H1 (cell line): ENCODE measurements around the gene SMPD2. TPM values are rescaled to one million over a fixed set of nuclear protein-coding genes. Genes with fewer than 3 reads are reported as not detected.
A peak's percentile ranks its signal among the peaks of the same experiment; 100 is the strongest.

Source experiments
- CTCF ChIA-PET: fragments of 300-600 bp; sonication (Branson Sonifier 250); formaldehyde crosslinking; loops from one replicate; lab custom pipeline; 2021; ENCODE audit not compliant: partially characterized antibody; lab: Charles Lee
- POLR2A ChIA-PET: fragments of 300-600 bp; sonication (Branson Sonifier 250); formaldehyde crosslinking; loops from one replicate; lab custom pipeline; 2021; ENCODE audit warnings: inconsistent platforms; ENCODE audit not compliant: partially characterized antibody; lab: Charles Lee
- DNase-seq, 2 experiments: peaks; one replicate each; pipeline versions ENCODE4 v3.0.0 to v3.0.0-alpha.2; 2010 to 2022; ENCODE audit warnings: low spot score in 2 of 2, low read depth in 1 of 2, mixed read lengths in 1 of 2
- FAIRE-seq: peaks from 2 replicates; lab custom pipeline; 2011; peaks lifted over from hg19 to GRCh38; lab: Jason Lieb, UNC
- H2AFZ ChIP-seq: 2 replicates; pipeline ENCODE4 v1.8.1; 2012; ENCODE audit warnings: low read length, inconsistent platforms
- H2AK5ac ChIP-seq: 2 replicates; pipeline ENCODE4 v1.6.1; 2013; ENCODE audit warnings: low read depth, low read length
- H2BK120ac ChIP-seq: replicated peaks from 2 replicates; pipeline ENCODE3; 2013; ENCODE audit warnings: low read depth, low read length, inconsistent platforms
- H2BK12ac ChIP-seq: 2 replicates; pipeline ENCODE4 v1.6.1; 2013; ENCODE audit warnings: low read depth, low read length
- H2BK15ac ChIP-seq: 2 replicates; pipeline ENCODE4 v1.6.1; 2013; ENCODE audit warnings: low read length
- H2BK20ac ChIP-seq: 2 replicates; pipeline ENCODE4 v1.6.1; 2013; ENCODE audit warnings: low read length
- H2BK5ac ChIP-seq: 2 replicates; pipeline ENCODE4 v1.6.1; 2013; ENCODE audit warnings: low read depth, low read length
- H3K14ac ChIP-seq: 2 replicates; pipeline ENCODE4 v1.6.1; 2013; ENCODE audit warnings: inconsistent platforms; ENCODE audit not compliant: insufficient read length
- H3K18ac ChIP-seq: 2 replicates; pipeline ENCODE4 v1.6.1; 2013; ENCODE audit warnings: low read length; ENCODE audit errors: extremely low read depth
- H3K23ac ChIP-seq: 2 replicates; pipeline ENCODE4 v1.6.1; 2013; ENCODE audit warnings: inconsistent platforms; ENCODE audit not compliant: insufficient read length
- H3K23me2 ChIP-seq: 2 replicates; pipeline ENCODE4 v1.6.1; 2013; ENCODE audit warnings: low read depth, low read length
- H3K27ac ChIP-seq: 2 replicates; pipeline ENCODE4 v1.6.1; 2011; ENCODE audit warnings: low read depth, low read length, inconsistent platforms
- H3K27me3 ChIP-seq, 4 experiments: replicated peaks in 1 of 4; 1 replicate in 1 of 4; 2 replicates in 3 of 4; pipeline versions ENCODE4 v1.6.1 to v1.8.1; 2011 to 2013; ENCODE audit warnings: low read length in 3 of 4, mild to moderate bottlenecking in 3 of 4, inconsistent platforms in 2 of 4, mixed read lengths in 2 of 4, moderate library complexity in 1 of 4; ENCODE audit not compliant: control insufficient read depth in 3 of 4, insufficient read depth in 3 of 4; ENCODE audit errors: extremely low read depth in 1 of 4
- H3K36me3 ChIP-seq, 4 experiments: 2 replicates each; pipeline versions ENCODE4 v1.6.1 to v1.8.1; 2011 to 2013; ENCODE audit warnings: mild to moderate bottlenecking in 4 of 4, low read length in 3 of 4, moderate library complexity in 2 of 4, control low read depth in 1 of 4, inconsistent platforms in 1 of 4; ENCODE audit not compliant: insufficient read depth in 4 of 4, control insufficient read depth in 2 of 4
- H3K4ac ChIP-seq: replicated peaks from 2 replicates; pipeline ENCODE3; 2013; ENCODE audit warnings: low read length, low read depth, mixed read lengths, inconsistent platforms; ENCODE audit not compliant: insufficient read length
- H3K4me1 ChIP-seq, 4 experiments: replicated peaks in 1 of 4; 1 replicate in 1 of 4; 2 replicates in 3 of 4; pipeline versions ENCODE4 v1.6.1 to v1.8.1; 2011 to 2013; ENCODE audit warnings: low read length in 3 of 4, inconsistent platforms in 2 of 4, mixed read lengths in 1 of 4; ENCODE audit not compliant: insufficient read depth in 4 of 4, control insufficient read depth in 3 of 4
- H3K4me2 ChIP-seq, 2 experiments: 2 replicates each; pipeline versions ENCODE4 v1.6.1 to v1.8.1; 2011 to 2013; ENCODE audit warnings: low read depth in 2 of 2, low read length in 2 of 2, control low read depth in 1 of 2, inconsistent platforms in 1 of 2, mild to moderate bottlenecking in 1 of 2; ENCODE audit not compliant: insufficient read depth in 1 of 2
- H3K4me3 ChIP-seq, 4 experiments: fragments of 200-600, 300-600 bp in 1 of 4; sonication (generic), shearing (Covaris generic), sonication (Bioruptor Twin) in 1 of 4; 2 replicates each; pipeline versions ENCODE4 v1.5.1 to v1.8.1; 2011 to 2016; ENCODE audit warnings: low read length in 4 of 4, low read depth in 3 of 4, control low read depth in 2 of 4, inconsistent platforms in 2 of 4, mild to moderate bottlenecking in 2 of 4, mixed read lengths in 1 of 4, moderate library complexity in 1 of 4; ENCODE audit not compliant: insufficient read depth in 2 of 4; ENCODE audit errors: extremely low read depth in 1 of 4
- H3K56ac ChIP-seq: replicated peaks from 2 replicates; pipeline ENCODE3; 2013; ENCODE audit warnings: low read depth, mild to moderate bottlenecking, mixed read lengths, low read length, inconsistent platforms; ENCODE audit not compliant: insufficient read length
- H3K79me1 ChIP-seq: 2 replicates; pipeline ENCODE4 v1.6.1; 2013; ENCODE audit warnings: low read depth, low read length, control low read depth
- H3K79me2 ChIP-seq, 2 experiments: 2 replicates each; pipeline versions ENCODE4 v1.6.1 to v1.8.1; 2012 to 2013; ENCODE audit warnings: low read length in 2 of 2, mild to moderate bottlenecking in 2 of 2, inconsistent platforms in 1 of 2; ENCODE audit not compliant: insufficient read depth in 2 of 2, control insufficient read depth in 1 of 2
- H3K9ac ChIP-seq, 4 experiments: replicated peaks in 1 of 4; 1 replicate in 1 of 4; 2 replicates in 3 of 4; pipeline versions ENCODE4 v1.6.1 to v1.8.1; 2011 to 2013; ENCODE audit warnings: low read depth in 3 of 4, low read length in 3 of 4, control low read depth in 2 of 4, mild to moderate bottlenecking in 2 of 4, moderate library complexity in 2 of 4, inconsistent platforms in 1 of 4; ENCODE audit errors: extremely low read depth in 1 of 4
- H3K9me3 ChIP-seq, 2 experiments: 2 replicates each; pipeline versions ENCODE4 v1.6.1 to v1.8.1; 2012 to 2013; ENCODE audit warnings: mild to moderate bottlenecking in 2 of 2, moderate library complexity in 2 of 2, control low read depth in 1 of 2, inconsistent platforms in 1 of 2, low read depth in 1 of 2, low read length in 1 of 2, mixed read lengths in 1 of 2; ENCODE audit not compliant: insufficient read depth in 2 of 2
- H4K20me1 ChIP-seq, 2 experiments: replicated peaks in 1 of 2; 2 replicates each; pipeline versions ENCODE3 to v1.8.1; 2011 to 2013; ENCODE audit warnings: inconsistent platforms in 2 of 2, low read length in 2 of 2, mild to moderate bottlenecking in 1 of 2; ENCODE audit not compliant: insufficient read depth in 2 of 2, control insufficient read depth in 1 of 2
- H4K5ac ChIP-seq: 2 replicates; pipeline ENCODE4 v1.6.1; 2013; ENCODE audit warnings: low read length, low read depth, mixed read lengths, inconsistent platforms; ENCODE audit not compliant: insufficient read length
- H4K8ac ChIP-seq: 2 replicates; pipeline ENCODE4 v1.8.0; 2013; ENCODE audit warnings: mild to moderate bottlenecking, moderate library complexity, low read length, inconsistent platforms; ENCODE audit not compliant: insufficient read depth; ENCODE audit errors: extremely low read depth
- H4K91ac ChIP-seq: replicated peaks from 2 replicates; pipeline ENCODE3; 2013; ENCODE audit warnings: low read length, mixed read lengths, inconsistent platforms; ENCODE audit not compliant: insufficient read length
- ATF3 ChIP-seq: IDR thresholded peaks from 2 replicates; pipeline ENCODE4 v1.6.1; 2011; ENCODE audit warnings: low read depth, mild to moderate bottlenecking, low read length; ENCODE audit not compliant: insufficient read depth
- BCL11A ChIP-seq, 2 experiments: IDR thresholded peaks; one replicate each; pipeline ENCODE4 v1.6.1; 2011; ENCODE audit warnings: low read depth in 2 of 2, low read length in 2 of 2, mild to moderate bottlenecking in 2 of 2
- CHD1 ChIP-seq: IDR thresholded peaks from 2 replicates; pipeline ENCODE4 v1.6.1; 2012; ENCODE audit warnings: low read depth, low read length, improper control_type of control experiment
- EZH2 ChIP-seq: fragments of 200-600 bp; sonication (generic); IDR thresholded peaks from 2 replicates; pipeline ENCODE4 v1.7.1; 2012; ENCODE audit warnings: low read depth, mild to moderate bottlenecking, moderate library complexity, low read length, inconsistent platforms; ENCODE audit not compliant: severe bottlenecking
- HDAC2 ChIP-seq, 2 experiments: fragments of 300-600 bp in 1 of 2; sonication (generic) in 1 of 2; IDR thresholded peaks; 2 replicates each; pipeline ENCODE4 v1.6.1; 2011 to 2012; ENCODE audit warnings: low read depth in 2 of 2, low read length in 2 of 2, mild to moderate bottlenecking in 2 of 2, moderate library complexity in 2 of 2, borderline replicate concordance in 1 of 2, inconsistent platforms in 1 of 2
- JUN ChIP-seq: IDR thresholded peaks from 2 replicates; pipeline ENCODE4 v1.6.1; 2011; ENCODE audit warnings: low read depth, mild to moderate bottlenecking, improper control_type of control experiment, low read length
- NANOG ChIP-seq: IDR thresholded peaks from 2 replicates; pipeline ENCODE4 v1.6.1; 2011; ENCODE audit warnings: low read length, low read depth, mild to moderate bottlenecking, inconsistent platforms; ENCODE audit not compliant: insufficient read depth, poor library complexity, severe bottlenecking
- POLR2A ChIP-seq, 2 experiments: IDR thresholded peaks; 1 replicate in 1 of 2; 2 replicates in 1 of 2; pipeline ENCODE4 v1.6.1; 2011; ENCODE audit warnings: low read depth in 2 of 2, low read length in 2 of 2, mild to moderate bottlenecking in 2 of 2; ENCODE audit errors: control extremely low read depth in 1 of 2
- RXRA ChIP-seq: IDR thresholded peaks from 2 replicates; pipeline ENCODE4 v1.6.1; 2011; ENCODE audit warnings: low read depth, mild to moderate bottlenecking, low read length, moderate library complexity; ENCODE audit not compliant: insufficient read depth
- SAP30 ChIP-seq: fragments of 300-600 bp; sonication (generic); IDR thresholded peaks from 2 replicates; pipeline ENCODE4 v1.7.1; 2012; ENCODE audit warnings: low read length, moderate library complexity, mild to moderate bottlenecking, inconsistent platforms; ENCODE audit not compliant: insufficient read depth, insufficient replicate concordance
- SP4 ChIP-seq: IDR thresholded peaks from 2 replicates; pipeline ENCODE4 v1.6.1; 2012; ENCODE audit warnings: low read length, inconsistent platforms
- TAF1 ChIP-seq: IDR thresholded peaks from 2 replicates; pipeline ENCODE4 v1.6.1; 2011; ENCODE audit warnings: mild to moderate bottlenecking, low read depth, low read length
- WGBS, 2 experiments: shearing (Covaris generic) in 1 of 2; methylation state at CpG; one replicate each; pipeline versions ENCODE4 v1.1.6 to v1.1.7; 2013 to 2015; ENCODE audit warnings: low lambda C conversion rate in 2 of 2, mixed read lengths in 2 of 2, inconsistent platforms in 1 of 2, low coverage in 1 of 2, missing lambda C conversion rate in 1 of 2; ENCODE audit not compliant: insufficient replicate concordance in 2 of 2, insufficient coverage in 1 of 2, insufficient read length in 1 of 2; ENCODE audit errors: extremely low coverage in 1 of 2, missing lambda C conversion rate in 1 of 2; 5-methylcytosine and 5-hydroxymethylcytosine counted together
- polyA plus RNA-seq, 7 experiments: library from polyadenylated mRNA; depleted of rRNA in 3 of 7; stranded (reverse) in 5 of 7; unstranded in 2 of 7; fragments of >200 nt in 5 of 7; fragments of 200-250 nt in 2 of 7; gene quantifications; 1 replicate in 5 of 7; 2 replicates in 1 of 7; 4 replicates in 1 of 7; pipeline versions ENCODE4 v1.2.1 to v1.2.3, GENCODE V29; 2011 to 2013; ENCODE audit warnings: missing spikeins in 2 of 7, mixed read lengths in 2 of 7
- total RNA-seq: library from RNA; stranded (reverse); fragmentation: NEBNext Ultra II Directional; extraction: Animal tissue kit (Norgen Biotek cat#: 25700); gene quantifications from 2 replicates; pipeline ENCODE4 v1.2.1, GENCODE V29; 2021

The SMPD2 gene
- total and polyA plus RNA-seq, 2 of the 8 experiments (the other 6 are each of a cell fraction or from before 2014, with no cell fraction given) = 11.5 to 17.2 TPM

GRCh38 chr6:109490713-109491112, 50.2 kb downstream of the SMPD2 start:
- H2BK5ac ChIP-seq = peak overlapping the region; percentile 63; the same call in 1 of the 2 replicates
- CTCF ChIA-PET = interaction anchor here (0.9 to 2.6 kb wide), 6 partner anchors 10 to 295 kb away, joined by 3 to 13 read pairs (median 4); no protein-coding TSS in a partner anchor

More at GRCh38 chr6:109490713-109491112, 50.2 kb downstream of the SMPD2 start:
- Histone ChIP-seq H2BK15ac (no peak overlapping the region), H3K36me3 (no peaks in the 10 kb centered on the region), H2AFZ (0 out of 2 replicates have a peak overlapping the region, but pooled peaks have one; percentile 22), H3K23ac (no peak overlapping the region), H4K91ac (no peak overlapping the region), H4K8ac (no peak overlapping the region), H2AK5ac (no peak overlapping the region), H3K4me3 (no peak overlapping the region), H2BK12ac (peak overlapping the region; percentile 30; the same call in 1 of the 2 replicates), H3K27me3 (no peaks in the 10 kb centered on the region), H3K23me2 (0 out of 2 replicates have a peak, but pooled peaks cover 2% of the 10 kb centered on the region), H2BK120ac (no peak overlapping the region), H3K9ac (no peak overlapping the region), H4K5ac (peak overlapping the region; percentile 20), H2BK20ac (no peak overlapping the region), H3K4me1 (peaks cover 3 to 23% (median 18%) of the 10 kb centered on the region in 4 experiments; a peak in 6 of 7 replicates), H3K18ac (no peak overlapping the region), H3K4me2 (peak overlapping the region in 1 of 2 experiments; percentile 59; a peak in 1 of 4 replicates), H3K79me1 (no peaks in the 10 kb centered on the region), H3K9me3 (no peaks in the 10 kb centered on the region), H3K56ac (no peak overlapping the region), H3K4ac (peak overlapping the region; percentile 23), H3K27ac (no peak overlapping the region), H4K20me1 (no peaks in the 10 kb centered on the region), H3K79me2 (no peaks in the 10 kb centered on the region), H3K14ac (no peak overlapping the region)
- POLR2A ChIA-PET = interaction anchor here (1.1 kb wide), 1 partner anchor 34 kb away, joined by 3 read pairs; no protein-coding TSS in a partner anchor
- 57% methylated on average over 2 of the region's 2 CpGs; no CpG with 5 or more reads in 1 of the 2 experiments for whole genome bisulfite sequencing, 2 experiments
- no peak for FAIRE-seq
- peak in 1 of 2 experiments; percentile 41 for DNase-seq
- no peak for TF ChIP-seq BCL11A (IDR thresholded peaks at IDR 0.05; ENCODE audit: low read depth in 2 of 2, low read length in 2 of 2)
- no peak for TF ChIP-seq HDAC2 (IDR thresholded peaks at IDR 0.05; ENCODE audit: borderline replicate concordance in 1 of 2, low read depth in 2 of 2, low read length in 2 of 2)
- TF ChIP-seq SP4 = no peak
- no peak for TF ChIP-seq JUN
- TF ChIP-seq EZH2 = no peak
- TF ChIP-seq CHD1 = no peak
- TF ChIP-seq TAF1 = no peak
- TF ChIP-seq NANOG = no peak
- TF ChIP-seq SAP30 = no peak
- TF ChIP-seq ATF3 = no peak
- TF ChIP-seq RXRA = no peak
- TF ChIP-seq POLR2A (IDR thresholded peaks at IDR 0.05; ENCODE audit: control extremely low read depth in 1 of 2, low read depth in 2 of 2, low read length in 2 of 2) = no peak
